Activated naive CD8-positive, alpha-beta T cell (primary cell): Measurements from ENCODE around the gene SLC41A3.
A peak's percentile ranks its signal among the peaks of the same experiment; 100 is the strongest.

Experiments used
- H3K27ac Mint-ChIP-seq: one replicate; pipeline ENCODE4 v1.8.0; 2021; ENCODE audit warnings: mixed read lengths
- H3K27me3 Mint-ChIP-seq: one replicate; pipeline ENCODE4 v1.8.0; 2021; ENCODE audit warnings: mixed read lengths
- H3K36me3 Mint-ChIP-seq: one replicate; pipeline ENCODE4 v1.8.0; 2021; ENCODE audit warnings: mixed read lengths
- H3K4me1 Mint-ChIP-seq: one replicate; pipeline ENCODE4 v1.8.0; 2021; ENCODE audit warnings: low read depth, mixed read lengths
- H3K4me3 Mint-ChIP-seq: one replicate; pipeline ENCODE4 v1.8.0; 2021; ENCODE audit warnings: mild to moderate bottlenecking, mixed read lengths
- H3K9me3 Mint-ChIP-seq: one replicate; pipeline ENCODE4 v1.8.0; 2021; ENCODE audit warnings: low read depth, mixed read lengths

The SLC41A3 gene

GRCh38 chr3:126083913-126084767, at the start of gene SLC41A3:
TSS of gene SLC41A3 (minus strand) at chr3:126084124. CDS start at chr3:126068219, 15,905 bp downstream.
- Mint-ChIP-seq H3K4me3 (peak within 1 kb of the TSS; percentile 96), H3K27me3 (no peaks in the 10 kb centered on the region), H3K4me1 (peaks cover 22% of the 10 kb centered on the region)

GRCh38 chr3:126133606-126134005, 49.7 kb upstream of the SLC41A3 start:
- peaks cover 4% of the 10 kb centered on the region for H3K27me3 Mint-ChIP-seq
- no peaks in the 10 kb centered on the region for H3K4me1 Mint-ChIP-seq
- no peak overlapping the region for H3K4me3 Mint-ChIP-seq
- H3K9me3 Mint-ChIP-seq, result no peaks in the 10 kb centered on the region
- no peaks in the 10 kb centered on the region for H3K36me3 Mint-ChIP-seq
- H3K27ac Mint-ChIP-seq, result no peak overlapping the region

More at GRCh38 chr3:126083913-126084767, at the start of gene SLC41A3:
- Mint-ChIP-seq H3K9me3 (no peaks in the 10 kb centered on the region), H3K27ac (peak within 1 kb of the TSS; percentile 93), H3K36me3 (peaks cover 2% of the 10 kb centered on the region)

GRCh38 chr3:126132751-126133511, 49.0 kb upstream of the SLC41A3 start:
- Mint-ChIP-seq H3K36me3 (no peaks in the 10 kb centered on the region), H3K27me3 (peaks cover 2% of the 10 kb centered on the region), H3K27ac (no peak overlapping the region)

GRCh38 chr3:126131881-126132750, 48.2 kb upstream of the SLC41A3 start:
- Mint-ChIP-seq H3K36me3 (no peaks in the 10 kb centered on the region), H3K9me3 (no peaks in the 10 kb centered on the region), H3K4me3 (no peak overlapping the region)

More at GRCh38 chr3:126132751-126133511, 49.0 kb upstream of the SLC41A3 start:
- no peak overlapping the region for H3K4me3 Mint-ChIP-seq
- no peaks in the 10 kb centered on the region for H3K4me1 Mint-ChIP-seq
- H3K9me3 Mint-ChIP-seq, result no peaks in the 10 kb centered on the region

GRCh38 chr3:126130981-126131745, 47.2 kb upstream of the SLC41A3 start:
- H3K27ac Mint-ChIP-seq, result no peak overlapping the region
- H3K4me3 Mint-ChIP-seq, result no peak overlapping the region
- H3K27me3 Mint-ChIP-seq, result no peaks in the 10 kb centered on the region
- H3K9me3 Mint-ChIP-seq, result no peaks in the 10 kb centered on the region
- no peaks in the 10 kb centered on the region for H3K4me1 Mint-ChIP-seq
- no peaks in the 10 kb centered on the region for H3K36me3 Mint-ChIP-seq

More at GRCh38 chr3:126131881-126132750, 48.2 kb upstream of the SLC41A3 start:
- peaks cover under 1% of the 10 kb centered on the region for H3K27me3 Mint-ChIP-seq
- H3K27ac Mint-ChIP-seq, result no peak overlapping the region
- H3K4me1 Mint-ChIP-seq, result no peaks in the 10 kb centered on the region

GRCh38 chr3:126130081-126130855, 46.3 kb upstream of the SLC41A3 start:
- no peaks in the 10 kb centered on the region for H3K9me3 Mint-ChIP-seq
- H3K4me1 Mint-ChIP-seq, result no peaks in the 10 kb centered on the region
- H3K4me3 Mint-ChIP-seq, result no peak overlapping the region
- H3K27me3 Mint-ChIP-seq, result no peaks in the 10 kb centered on the region
- no peaks in the 10 kb centered on the region for H3K36me3 Mint-ChIP-seq
- H3K27ac Mint-ChIP-seq, result no peak overlapping the region

GRCh38 chr3:126129398-126129891, 45.5 kb upstream of the SLC41A3 start:
- no peaks in the 10 kb centered on the region for H3K36me3 Mint-ChIP-seq
- H3K27me3 Mint-ChIP-seq, result no peaks in the 10 kb centered on the region
- H3K9me3 Mint-ChIP-seq, result no peaks in the 10 kb centered on the region
- H3K4me1 Mint-ChIP-seq, result no peaks in the 10 kb centered on the region
- H3K27ac Mint-ChIP-seq, result no peak overlapping the region
- H3K4me3 Mint-ChIP-seq, result no peak overlapping the region

GRCh38 chr3:126128504-126129397, 44.8 kb upstream of the SLC41A3 start:
- Mint-ChIP-seq H3K36me3 (no peaks in the 10 kb centered on the region), H3K4me1 (no peaks in the 10 kb centered on the region), H3K27ac (no peak overlapping the region), H3K27me3 (no peaks in the 10 kb centered on the region), H3K4me3 (no peak overlapping the region), H3K9me3 (no peaks in the 10 kb centered on the region)

- H3K9me3 Mint-ChIP-seq, result no peaks in the 10 kb centered on the region
- H3K27me3 Mint-ChIP-seq, result no peaks in the 10 kb centered on the region
- H3K36me3 Mint-ChIP-seq, result no peaks in the 10 kb centered on the region
- H3K27ac Mint-ChIP-seq, result no peak overlapping the region
- no peaks in the 10 kb centered on the region for H3K4me1 Mint-ChIP-seq
- no peak overlapping the region for H3K4me3 Mint-ChIP-seq
Measured at GRCh38 chr3:126127904-126128303, 44.0 kb upstream of the SLC41A3 start.

GRCh38 chr3:126127452-126127851, 43.5 kb upstream of the SLC41A3 start:
- H3K27ac Mint-ChIP-seq, result no peak overlapping the region
- no peaks in the 10 kb centered on the region for H3K4me1 Mint-ChIP-seq
- H3K4me3 Mint-ChIP-seq, result no peak overlapping the region
- H3K36me3 Mint-ChIP-seq, result no peaks in the 10 kb centered on the region
- H3K27me3 Mint-ChIP-seq, result no peaks in the 10 kb centered on the region
- H3K9me3 Mint-ChIP-seq, result no peaks in the 10 kb centered on the region

GRCh38 chr3:126126811-126127431, 43.0 kb upstream of the SLC41A3 start:
- Mint-ChIP-seq H3K27me3 (no peaks in the 10 kb centered on the region), H3K4me3 (no peak overlapping the region), H3K27ac (no peak overlapping the region), H3K4me1 (no peaks in the 10 kb centered on the region), H3K36me3 (no peaks in the 10 kb centered on the region), H3K9me3 (no peaks in the 10 kb centered on the region)

- Mint-ChIP-seq H3K4me3 (no peak overlapping the region), H3K27ac (no peak overlapping the region), H3K4me1 (no peaks in the 10 kb centered on the region), H3K9me3 (no peaks in the 10 kb centered on the region), H3K27me3 (no peaks in the 10 kb centered on the region), H3K36me3 (no peaks in the 10 kb centered on the region)
Measured at GRCh38 chr3:126126286-126126685, 42.4 kb upstream of the SLC41A3 start.
